Measurements from ENCODE around the gene MYL9.

DNA sequence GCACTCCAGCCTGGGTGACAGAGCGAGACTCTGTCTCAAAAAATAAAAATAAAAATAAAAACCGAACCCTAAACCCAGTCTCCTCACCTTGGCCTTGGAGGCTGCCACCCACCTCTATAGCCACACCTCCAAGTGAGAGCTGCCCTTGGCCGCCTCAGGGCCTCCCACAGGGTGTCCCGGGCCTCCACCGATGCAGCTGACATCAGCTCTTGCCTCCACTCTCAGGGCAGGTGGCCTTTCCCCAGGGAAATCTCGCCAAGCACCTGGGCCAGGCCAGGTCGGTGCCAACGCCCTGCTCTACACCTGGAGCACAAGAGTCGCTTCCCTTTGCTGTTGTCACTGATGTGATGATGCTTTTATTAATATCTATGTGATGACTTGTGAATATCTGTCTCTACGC, 8.9 kb upstream of the MYL9 start:
- no peak for TF ChIP-seq CHD1 (IDR thresholded peaks at IDR 0.05; ENCODE audit: low read depth, low read length)
- TF ChIP-seq POLR2A (IDR thresholded peaks at IDR 0.05; ENCODE audit: low read depth, low read length): no peak
- TF ChIP-seq, protein P1, sequence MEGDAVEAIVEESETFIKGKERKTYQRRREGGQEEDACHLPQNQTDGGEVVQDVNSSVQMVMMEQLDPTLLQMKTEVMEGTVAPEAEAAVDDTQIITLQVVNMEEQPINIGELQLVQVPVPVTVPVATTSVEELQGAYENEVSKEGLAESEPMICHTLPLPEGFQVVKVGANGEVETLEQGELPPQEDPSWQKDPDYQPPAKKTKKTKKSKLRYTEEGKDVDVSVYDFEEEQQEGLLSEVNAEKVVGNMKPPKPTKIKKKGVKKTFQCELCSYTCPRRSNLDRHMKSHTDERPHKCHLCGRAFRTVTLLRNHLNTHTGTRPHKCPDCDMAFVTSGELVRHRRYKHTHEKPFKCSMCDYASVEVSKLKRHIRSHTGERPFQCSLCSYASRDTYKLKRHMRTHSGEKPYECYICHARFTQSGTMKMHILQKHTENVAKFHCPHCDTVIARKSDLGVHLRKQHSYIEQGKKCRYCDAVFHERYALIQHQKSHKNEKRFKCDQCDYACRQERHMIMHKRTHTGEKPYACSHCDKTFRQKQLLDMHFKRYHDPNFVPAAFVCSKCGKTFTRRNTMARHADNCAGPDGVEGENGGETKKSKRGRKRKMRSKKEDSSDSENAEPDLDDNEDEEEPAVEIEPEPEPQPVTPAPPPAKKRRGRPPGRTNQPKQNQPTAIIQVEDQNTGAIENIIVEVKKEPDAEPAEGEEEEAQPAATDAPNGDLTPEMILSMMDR (conservative IDR thresholded peaks at IDR 0.05; ENCODE audit: low read depth, low read length): no peak
